AG04450 (cell line): ENCODE results near the gene CPB2. TPM values are rescaled to one million over a fixed set of nuclear protein-coding genes. Genes with fewer than 3 reads are reported as not detected.

Source experiments
- CTCF ChIA-PET: fragments of 300-600, 350-600 bp; formaldehyde crosslinking; extraction: SDS; loops from one replicate; lab custom pipeline; 2022; ENCODE audit warnings: antibody characterized with exemption, inconsistent platforms; lab: Charles Lee
- POLR2A ChIA-PET: fragments of 350-600 bp; formaldehyde crosslinking; extraction: SDS; loops from one replicate; lab custom pipeline; 2021; ENCODE audit warnings: antibody characterized with exemption, inconsistent platforms; lab: Yijun Ruan, JAX
- DNase-seq: peaks from one replicate; pipeline ENCODE4 v3.0.0-alpha.2; 2011; ENCODE audit warnings: low read depth, low spot score
- H3K27ac ChIP-seq: one replicate; pipeline ENCODE4 v1.5.1; 2012; ENCODE audit warnings: low read depth, low read length, control low read depth
- H3K27me3 ChIP-seq: one replicate; pipeline ENCODE4 v1.6.0; 2012; ENCODE audit warnings: low read length; ENCODE audit not compliant: control insufficient read depth, insufficient read depth
- H3K4me3 ChIP-seq: 2 replicates; pipeline ENCODE4 v1.5.1; 2011; ENCODE audit warnings: mild to moderate bottlenecking, low read depth, low read length, control low read depth
- H3K9me3 ChIP-seq: 2 replicates; pipeline ENCODE4 v1.5.1; 2012; ENCODE audit warnings: low read length; ENCODE audit not compliant: control insufficient read depth, insufficient read depth
- polyA plus RNA-seq: library from polyadenylated mRNA; depleted of rRNA; stranded (reverse); fragments of >200 nt; gene quantifications from 2 replicates; pipeline ENCODE4 v1.2.3, GENCODE V29; 2011
- TF ChIP-seq, protein P1 (sequence below): IDR thresholded peaks from 2 replicates; pipeline ENCODE4 v1.5.1; 2011; ENCODE audit warnings: low read depth, low read length, control low read depth, inconsistent platforms

Gene CPB2
- polyA plus RNA-seq, 1 experiment, result not detected

DNA sequence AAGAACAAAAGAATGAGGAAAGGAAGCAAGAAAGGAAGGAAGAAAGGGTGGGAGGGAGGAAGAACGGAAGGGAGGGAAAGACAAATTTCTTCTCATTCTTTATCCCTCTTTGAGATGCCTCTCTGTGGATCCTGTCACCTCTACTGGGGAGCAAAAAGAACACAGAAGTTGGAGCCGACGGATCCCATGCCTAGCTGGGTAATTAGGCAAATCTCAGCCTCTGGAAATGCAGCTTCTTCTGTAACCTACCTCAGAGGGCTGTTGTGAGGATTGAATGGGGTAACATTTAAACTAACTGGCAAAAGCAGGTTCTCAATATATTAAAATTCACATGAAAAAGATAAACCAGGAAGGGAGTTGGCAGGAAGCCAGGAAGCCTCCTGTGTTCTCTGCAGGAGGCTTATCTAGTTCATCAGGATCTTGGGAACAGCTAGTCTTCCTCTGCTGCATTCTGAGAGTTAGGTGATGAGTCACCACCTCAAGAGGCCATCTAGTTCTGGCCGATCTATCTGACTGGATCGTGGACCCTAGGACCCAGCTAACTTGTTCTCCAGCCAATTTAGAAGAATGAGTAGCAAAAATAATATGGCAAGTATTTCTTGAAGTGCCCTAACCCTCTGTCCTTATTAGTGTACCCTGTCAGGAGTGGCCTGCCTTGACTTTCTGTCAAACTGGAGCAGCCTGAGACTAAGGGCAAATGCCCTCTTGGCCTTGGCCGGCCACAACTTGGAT is 15.2 kb upstream of the CPB2 start:
- TF ChIP-seq, protein P1, sequence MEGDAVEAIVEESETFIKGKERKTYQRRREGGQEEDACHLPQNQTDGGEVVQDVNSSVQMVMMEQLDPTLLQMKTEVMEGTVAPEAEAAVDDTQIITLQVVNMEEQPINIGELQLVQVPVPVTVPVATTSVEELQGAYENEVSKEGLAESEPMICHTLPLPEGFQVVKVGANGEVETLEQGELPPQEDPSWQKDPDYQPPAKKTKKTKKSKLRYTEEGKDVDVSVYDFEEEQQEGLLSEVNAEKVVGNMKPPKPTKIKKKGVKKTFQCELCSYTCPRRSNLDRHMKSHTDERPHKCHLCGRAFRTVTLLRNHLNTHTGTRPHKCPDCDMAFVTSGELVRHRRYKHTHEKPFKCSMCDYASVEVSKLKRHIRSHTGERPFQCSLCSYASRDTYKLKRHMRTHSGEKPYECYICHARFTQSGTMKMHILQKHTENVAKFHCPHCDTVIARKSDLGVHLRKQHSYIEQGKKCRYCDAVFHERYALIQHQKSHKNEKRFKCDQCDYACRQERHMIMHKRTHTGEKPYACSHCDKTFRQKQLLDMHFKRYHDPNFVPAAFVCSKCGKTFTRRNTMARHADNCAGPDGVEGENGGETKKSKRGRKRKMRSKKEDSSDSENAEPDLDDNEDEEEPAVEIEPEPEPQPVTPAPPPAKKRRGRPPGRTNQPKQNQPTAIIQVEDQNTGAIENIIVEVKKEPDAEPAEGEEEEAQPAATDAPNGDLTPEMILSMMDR, result no peak
- Histone ChIP-seq H3K27ac (no peak overlapping the region), H3K9me3 (no peaks in the 10 kb centered on the region), H3K4me3 (no peak overlapping the region), H3K27me3 (peaks cover 10% of the 10 kb centered on the region)
- ChIA-PET CTCF (no interaction called here), POLR2A (no interaction called here)
- no peak for DNase-seq

DNA sequence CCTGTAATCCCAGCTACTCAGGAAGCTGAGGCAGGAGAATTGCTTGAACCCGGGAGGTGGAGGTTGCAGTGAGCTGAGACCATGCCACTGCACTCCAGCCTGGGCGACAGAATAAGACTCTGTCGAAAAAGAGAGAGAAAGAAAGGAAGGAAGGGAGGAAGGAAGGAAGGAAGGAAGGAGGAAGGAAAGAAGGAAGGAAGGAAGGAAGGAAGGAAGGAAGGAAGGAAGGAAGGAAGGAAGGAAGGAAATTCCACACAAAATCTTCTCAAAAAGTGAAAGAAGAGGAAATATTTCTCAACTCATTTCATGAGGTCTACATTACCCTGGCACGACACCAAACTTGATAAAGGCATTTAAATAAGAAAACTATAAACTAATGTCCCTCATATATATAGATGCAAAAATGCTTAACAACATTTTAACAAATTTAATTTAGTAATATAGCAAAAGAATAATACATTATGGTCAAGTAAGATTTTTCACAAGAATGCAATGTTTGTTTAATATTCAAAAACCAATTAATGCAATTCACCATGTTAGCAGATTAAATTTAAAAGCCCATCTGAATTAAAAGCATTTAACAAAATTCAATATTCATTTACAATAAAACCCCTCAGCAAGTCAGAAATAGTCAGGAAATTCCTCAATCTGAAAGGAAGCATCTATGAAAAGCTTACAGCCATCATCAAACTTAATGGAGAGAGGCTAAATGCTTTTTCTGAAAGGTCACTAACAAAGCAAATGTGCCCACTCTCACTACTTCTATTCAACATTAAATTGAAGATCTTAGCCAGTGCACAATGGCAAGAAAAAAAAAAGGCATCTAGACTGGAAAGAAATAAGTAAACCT is 12.0 kb upstream of the CPB2 start:
- POLR2A ChIA-PET, result no interaction called here
- Histone ChIP-seq H3K27me3 (peaks cover 2% of the 10 kb centered on the region), H3K4me3 (no peak overlapping the region), H3K9me3 (no peaks in the 10 kb centered on the region), H3K27ac (no peak overlapping the region)
- CTCF ChIA-PET, result interaction anchor here (2.0 kb wide), 1 partner anchor 9 kb away, joined by 6 read pairs; no protein-coding TSS in a partner anchor
- TF ChIP-seq, protein P1, result no peak
- no peak for DNase-seq

DNA sequence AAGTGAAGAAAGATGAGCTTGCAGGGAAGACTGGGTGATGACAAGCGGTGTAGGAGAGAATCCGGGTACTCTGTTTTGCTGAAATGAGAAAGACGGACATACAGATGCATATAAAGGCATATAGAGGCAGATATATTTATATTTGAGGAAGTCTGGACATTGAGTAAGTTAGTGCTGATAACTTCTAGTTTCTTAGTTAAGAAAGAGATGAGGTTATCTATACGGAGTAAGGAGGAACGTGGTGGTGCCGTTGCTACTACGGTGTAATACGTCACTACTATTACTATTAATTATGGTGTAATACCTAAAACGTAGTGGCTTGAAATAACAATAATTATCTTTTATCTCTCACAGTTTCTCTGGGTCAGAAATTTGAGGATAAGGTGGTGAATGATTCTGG is 9.8 kb upstream of the CPB2 start:
- POLR2A ChIA-PET, result interaction anchor here (0.6 kb wide), 1 partner anchor 63 kb away, joined by 3 read pairs; no protein-coding TSS in a partner anchor
- Histone ChIP-seq H3K27ac (no peak overlapping the region), H3K4me3 (no peak overlapping the region), H3K27me3 (peaks cover 2% of the 10 kb centered on the region), H3K9me3 (no peaks in the 10 kb centered on the region)
- TF ChIP-seq, protein P1, result no peak
- CTCF ChIA-PET, result interaction anchor here (1.0 kb wide), 1 partner anchor 12 kb away, joined by 9 read pairs; no protein-coding TSS in a partner anchor
- DNase-seq, result no peak

DNA sequence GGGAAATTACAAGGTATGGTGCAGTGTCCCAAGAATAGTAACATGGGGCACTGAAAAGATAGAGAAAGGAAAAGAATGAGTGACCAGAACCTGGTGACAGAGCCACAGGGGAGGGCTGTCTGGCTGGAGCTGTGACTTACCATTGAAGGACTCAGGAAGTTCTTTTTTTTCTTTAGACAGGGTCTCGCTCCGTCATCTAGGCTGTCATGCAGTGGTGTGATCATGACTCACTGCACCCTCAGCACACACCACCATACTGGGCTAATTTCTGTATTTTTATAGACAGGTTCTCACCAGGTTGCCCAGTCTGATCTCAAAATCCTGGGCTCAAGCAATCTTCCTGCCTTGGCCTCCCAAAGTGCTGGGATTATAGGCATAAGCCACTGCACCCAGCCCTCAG is 8.8 kb upstream of the CPB2 start:
- ChIA-PET POLR2A (no interaction called here), CTCF (interaction anchor here (1.0 to 1.6 kb wide), 2 partner anchors 13 to 491 kb away, joined by 3 to 5 read pairs; no protein-coding TSS in a partner anchor)
- Histone ChIP-seq H3K27me3 (peaks cover 4% of the 10 kb centered on the region), H3K4me3 (no peak overlapping the region), H3K27ac (no peak overlapping the region), H3K9me3 (no peaks in the 10 kb centered on the region)
- no peak for DNase-seq
- TF ChIP-seq, protein P1, result no peak
